ENCODE data around the gene KRT5.
"Not testable (repeated sequence)": the region's sequence is repeated elsewhere in the genome, so short reads cannot be mapped to it uniquely, and the experiment has no call there.

The KRT5 gene

DNA sequence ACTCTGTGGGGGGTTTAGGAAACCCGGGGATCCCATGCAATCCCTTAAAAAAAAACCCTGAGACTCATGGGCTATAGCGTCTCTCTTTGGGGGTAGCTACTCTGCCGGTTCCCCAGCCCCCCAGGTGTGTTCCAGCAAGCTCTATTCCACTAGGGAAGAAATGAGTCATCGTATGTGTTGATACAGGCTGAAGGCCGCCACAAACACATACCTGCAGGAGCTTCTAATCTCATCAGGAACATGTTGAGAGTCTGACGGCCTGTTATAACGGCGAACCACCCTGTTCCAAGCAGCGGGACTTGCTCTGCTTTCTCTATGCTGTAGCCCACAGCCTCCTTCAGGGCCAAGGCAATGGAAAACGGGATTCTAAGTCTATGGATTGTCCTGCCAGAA, 977 bp upstream of the KRT5 start:
- peak; percentile 3 for DNase-seq (ENCODE audit: low spot score)

DNA sequence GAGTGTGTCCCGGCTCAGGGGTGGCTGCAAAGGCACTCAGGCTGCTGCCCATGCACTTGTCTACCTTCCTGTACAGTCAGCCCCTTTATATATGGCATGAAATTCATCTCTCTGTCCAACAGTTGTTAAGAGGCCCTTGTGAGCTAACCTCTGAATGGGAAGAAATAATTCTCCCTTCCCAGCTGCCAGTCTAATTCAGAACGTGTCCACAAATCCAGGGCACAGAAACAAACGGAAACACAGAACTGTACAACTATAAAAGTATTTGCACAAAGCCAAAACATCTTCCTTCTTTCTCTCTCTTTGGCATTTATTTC, 849 bp downstream of the KRT5 start:
- no peak for DNase-seq (ENCODE audit: low spot score)

DNA sequence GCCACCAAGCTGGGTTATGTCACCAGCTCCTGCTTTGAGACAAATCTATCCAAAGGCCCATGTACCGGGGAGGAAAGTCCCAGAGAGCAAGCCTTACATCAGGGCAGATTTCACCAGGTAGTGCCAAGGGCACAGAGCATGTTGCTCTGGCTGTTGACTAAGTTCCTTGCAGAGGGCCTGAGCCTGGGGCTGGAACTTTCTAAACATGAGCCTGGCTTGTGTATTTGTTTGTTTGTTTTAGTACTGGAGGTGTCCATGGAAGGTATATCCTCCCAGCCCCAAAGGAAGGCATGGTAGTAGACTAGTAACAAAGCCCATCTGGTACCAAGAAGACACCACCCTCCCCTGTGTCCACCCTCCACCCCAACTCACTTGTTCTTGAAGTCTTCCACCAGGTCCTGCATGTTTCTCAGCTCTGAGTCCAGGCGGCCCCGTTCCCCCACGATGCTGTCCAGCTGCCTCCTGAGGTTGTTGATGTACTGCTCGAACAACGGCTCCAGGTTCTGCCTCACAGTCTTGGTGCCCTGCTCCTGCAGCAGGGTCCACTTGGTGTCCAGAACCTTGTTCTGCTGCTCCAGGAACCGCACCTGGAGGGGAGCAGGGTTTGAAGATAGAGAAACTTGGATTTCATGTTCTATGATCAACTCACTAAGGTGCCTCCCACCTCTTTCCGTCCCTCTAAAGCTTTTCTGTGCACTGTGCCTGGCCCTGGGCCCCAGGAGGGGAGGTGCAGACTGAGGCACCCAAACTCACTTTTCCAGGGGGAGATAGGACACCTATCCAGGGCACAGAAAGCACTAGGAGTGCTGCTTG, 1.4 kb downstream of the KRT5 start:
- DNase-seq (ENCODE audit: low spot score), result no peak

DNA sequence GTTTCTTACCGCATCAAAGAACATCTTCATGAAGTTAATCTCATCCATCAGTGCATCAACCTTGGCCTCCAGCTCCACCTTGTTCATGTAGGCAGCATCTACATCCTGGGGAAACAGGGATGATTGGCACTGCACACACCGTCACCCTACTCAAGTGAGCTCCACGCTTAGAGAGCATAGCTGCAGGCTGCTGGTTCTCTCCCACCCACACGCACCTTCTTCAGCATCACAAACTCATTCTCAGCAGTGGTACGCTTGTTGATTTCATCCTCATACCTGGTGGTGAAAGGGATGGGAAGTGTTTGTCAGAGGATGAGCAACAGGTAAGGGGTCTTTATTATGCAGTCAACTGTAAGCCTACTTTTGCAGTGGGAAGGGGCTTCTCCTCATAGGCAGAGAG, 2.3 kb downstream of the KRT5 start:
- no peak for DNase-seq (ENCODE audit: low spot score)

DNA sequence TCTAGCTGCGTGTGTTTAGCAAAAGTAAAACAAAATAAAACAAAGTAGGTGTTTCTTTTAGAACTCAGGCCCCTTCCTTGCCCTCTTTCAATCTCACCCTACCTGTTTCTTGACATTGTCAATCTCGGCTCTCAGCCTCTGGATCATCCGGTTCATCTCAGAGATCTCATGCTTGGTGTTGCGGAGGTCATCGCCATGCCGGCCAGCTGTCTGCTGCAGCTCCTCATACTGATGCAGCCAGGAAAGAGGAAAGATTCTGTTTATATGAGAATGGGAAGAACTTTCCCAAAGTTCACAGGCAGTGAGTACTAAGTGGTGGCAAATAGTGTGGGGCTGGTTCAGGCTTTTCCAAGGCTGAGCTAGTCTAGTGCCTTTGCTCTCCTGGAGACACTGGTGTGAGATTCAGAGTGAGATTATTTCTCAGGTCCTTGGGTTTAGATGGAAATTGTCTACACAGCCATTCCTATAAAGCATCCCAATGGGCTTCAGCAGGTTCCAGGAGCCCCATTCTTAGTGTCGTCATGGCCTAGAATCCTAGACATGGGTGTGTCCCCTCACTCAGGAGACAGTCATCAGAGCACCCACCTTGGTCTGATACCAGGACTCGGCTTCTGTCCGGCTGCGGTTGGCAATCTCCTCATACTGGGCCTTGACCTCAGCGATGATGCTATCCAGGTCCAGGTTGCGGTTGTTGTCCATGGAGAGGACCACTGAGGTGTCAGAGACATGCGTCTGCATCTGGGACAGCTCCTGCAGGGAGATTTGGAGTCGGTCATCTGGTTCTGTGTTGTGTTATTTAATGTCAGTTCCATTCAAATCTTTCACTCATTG, 3.0 kb downstream of the KRT5 start:
- peak; percentile 1 for DNase-seq (ENCODE audit: low spot score)

DNA sequence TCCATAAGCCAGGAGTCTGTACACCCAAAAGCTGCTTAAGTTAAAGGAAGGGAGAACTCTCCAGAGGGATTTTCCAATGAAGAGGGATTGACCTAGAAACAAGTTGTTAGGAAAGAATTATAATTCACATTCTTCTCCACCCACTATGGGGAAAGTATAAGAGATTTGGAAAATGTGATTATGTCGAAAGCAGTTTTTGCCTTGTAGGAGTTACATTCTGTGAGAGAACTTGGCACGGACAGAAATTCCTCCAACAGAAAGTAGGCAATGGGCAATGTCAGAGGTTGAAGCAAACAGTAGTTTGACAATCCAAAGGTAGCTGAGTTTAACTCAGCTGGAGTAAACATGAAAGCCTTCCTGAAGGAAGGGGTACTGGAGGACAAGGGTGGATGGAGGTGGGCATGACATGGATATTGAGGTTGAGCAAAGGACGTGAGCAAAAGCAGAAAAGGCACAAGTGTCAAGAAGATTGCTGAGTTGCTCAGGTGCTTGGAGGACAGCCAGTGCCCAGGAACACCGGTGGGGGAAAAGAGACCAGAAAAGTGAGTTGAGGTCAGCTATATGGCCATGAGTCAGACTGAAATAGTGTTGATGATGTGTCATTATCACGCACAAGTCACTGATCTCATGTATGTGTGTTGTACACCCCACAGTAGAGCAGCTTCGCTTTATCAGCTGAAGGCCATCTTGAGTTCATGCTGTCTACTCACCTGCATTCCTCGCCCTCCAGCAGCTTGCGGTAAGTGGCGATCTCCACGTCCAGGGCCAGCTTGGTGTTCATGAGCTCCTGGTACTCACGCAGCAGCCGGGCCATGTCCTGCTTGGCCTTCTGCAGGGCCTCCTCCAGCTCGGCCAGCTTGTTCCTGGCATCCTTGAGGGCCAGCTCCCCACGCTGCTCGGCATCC, 4.0 kb downstream of the KRT5 start:
- peak; percentile 32 for DNase-seq (ENCODE audit: low spot score)

DNA sequence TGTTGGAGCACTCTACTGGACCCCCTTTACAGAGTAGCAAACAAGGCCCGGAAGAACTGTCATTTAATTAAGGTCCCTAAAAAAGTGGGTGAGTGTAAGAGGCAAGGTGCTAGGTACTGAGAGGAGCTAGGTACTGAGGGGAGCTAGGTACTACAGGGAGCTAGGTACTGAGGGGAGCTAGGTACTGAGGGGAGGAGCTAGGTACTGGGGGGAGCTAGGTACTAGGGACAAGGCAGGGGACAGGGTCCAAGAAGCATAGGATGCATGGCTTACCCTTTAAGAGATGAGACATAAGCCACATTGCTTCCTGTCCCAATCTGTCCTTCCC, 4.9 kb downstream of the KRT5 start:
- DNase-seq (ENCODE audit: low spot score), result peak; percentile 4

DNA sequence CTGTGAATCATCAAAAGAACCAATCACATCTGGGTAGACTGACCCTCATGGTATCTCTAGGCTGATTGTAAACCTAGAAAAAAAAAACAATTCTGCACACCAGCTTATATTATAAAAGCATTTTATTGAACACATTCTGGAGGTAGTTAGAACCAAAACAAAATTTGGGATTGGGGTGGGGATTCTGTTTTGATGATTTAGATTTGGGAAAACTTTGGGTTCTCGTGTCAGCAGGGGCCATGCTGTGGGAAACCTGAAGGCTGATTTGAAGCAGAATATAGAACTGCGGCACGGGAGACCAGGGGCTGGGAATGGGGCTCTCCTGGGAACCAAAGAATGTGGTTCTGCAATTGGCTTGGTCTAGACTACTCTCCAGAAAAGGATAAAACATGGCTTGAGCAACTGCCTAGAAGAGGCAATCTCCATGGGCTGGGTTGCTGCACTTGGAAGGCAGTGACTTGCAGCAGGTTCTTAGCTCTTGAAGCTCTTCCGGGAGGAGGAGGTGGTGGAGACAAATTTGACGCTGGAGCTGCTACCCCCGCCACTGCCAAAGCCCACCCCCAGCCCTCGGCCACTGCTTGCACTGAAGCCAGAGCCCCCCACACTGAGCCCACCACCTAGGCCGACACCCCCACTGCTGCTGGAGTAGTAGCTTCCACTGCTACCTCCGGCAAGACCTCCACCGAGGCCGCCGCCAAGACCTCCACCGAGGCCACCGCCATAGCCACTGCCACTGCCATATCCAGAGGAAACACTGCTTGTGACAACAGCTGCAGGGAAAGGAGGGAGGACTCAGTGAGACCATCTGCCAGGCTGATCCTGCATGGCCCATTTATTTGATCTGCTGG, 5.5 kb downstream of the KRT5 start:
- peak; percentile 1 for DNase-seq (ENCODE audit: low spot score)

DNA sequence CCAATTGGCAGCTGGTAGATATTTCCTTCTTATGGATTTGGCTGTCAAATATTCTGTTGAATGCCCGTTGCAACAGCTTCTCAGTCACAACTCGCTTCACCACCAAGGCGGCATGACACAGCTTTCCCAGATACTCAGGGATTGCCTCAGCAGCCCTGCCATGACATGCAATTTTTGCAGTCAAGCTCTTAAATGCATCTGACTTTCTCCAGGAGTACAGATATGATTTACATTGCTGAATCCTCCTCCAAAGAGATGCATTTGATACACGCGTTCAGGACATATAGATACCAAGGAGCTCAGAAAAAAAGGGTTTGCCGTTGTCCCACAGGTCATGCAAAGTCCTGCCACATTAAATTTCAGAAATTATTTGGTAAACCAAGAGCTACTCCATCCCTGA, 6.5 kb downstream of the KRT5 start:
- peak; percentile 1 for DNase-seq (ENCODE audit: low spot score)

DNA sequence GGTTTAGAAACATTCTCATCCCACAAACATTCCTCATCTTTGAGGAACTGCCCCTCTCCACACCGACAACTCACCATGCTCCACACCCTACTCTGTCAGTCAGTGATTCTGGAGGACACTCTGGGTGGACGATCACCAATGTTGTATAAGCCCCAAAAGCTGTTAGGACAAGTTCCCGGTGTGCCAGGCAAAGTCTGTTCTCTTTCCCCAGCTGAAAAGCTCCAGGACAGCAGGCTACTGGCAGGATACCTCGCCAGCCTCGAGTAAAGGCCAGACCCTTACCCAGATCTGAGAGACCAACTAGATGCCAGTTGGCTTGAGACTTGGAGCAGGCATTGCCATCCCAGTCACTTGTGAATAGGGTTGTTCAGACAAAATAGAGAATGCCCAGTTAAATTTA, 12.0 kb downstream of the KRT5 start:
- peak; percentile 17 for DNase-seq (ENCODE audit: low spot score)

DNA sequence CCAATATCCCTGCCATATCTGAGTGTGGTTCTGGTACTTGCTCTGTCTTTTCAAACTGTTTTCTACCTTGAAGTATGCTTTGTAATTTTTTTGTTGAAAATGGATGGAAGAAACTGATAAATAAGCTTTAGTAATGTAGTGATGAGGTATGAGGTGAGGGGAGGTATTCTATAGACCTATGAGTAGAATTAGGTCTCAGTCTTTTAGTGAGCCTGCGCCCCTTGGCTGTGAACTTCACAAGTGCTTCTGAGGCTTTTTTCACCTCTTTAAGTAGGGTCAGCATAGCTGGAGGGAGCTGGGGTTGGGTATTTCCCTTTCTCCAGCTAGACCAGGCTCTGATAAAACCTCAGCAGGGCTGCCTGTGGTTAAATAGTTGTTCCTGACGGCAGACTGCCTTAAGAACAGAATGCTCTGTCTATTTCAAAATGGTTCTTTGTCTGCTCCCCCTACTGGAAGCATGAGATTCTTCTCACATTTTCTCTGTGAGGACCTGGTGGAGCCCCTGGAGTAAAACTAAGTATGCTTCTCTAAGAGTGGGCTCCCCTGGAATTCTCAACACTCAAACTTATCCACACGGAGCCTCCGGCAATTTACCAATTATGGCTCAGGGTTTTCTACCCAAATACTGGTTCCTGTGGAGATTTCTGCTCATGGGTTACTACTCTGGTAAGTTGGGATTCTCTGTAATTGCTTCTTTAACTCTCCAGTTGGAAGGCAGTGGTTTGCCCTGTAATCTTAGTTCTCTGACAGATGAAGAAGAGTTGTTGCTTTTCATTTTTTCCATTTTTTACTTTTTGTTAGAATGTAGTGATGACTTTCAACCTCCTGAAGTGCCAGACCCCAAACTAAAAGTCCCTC, 13.1 kb downstream of the KRT5 start:
- peak; percentile 79 for DNase-seq (ENCODE audit: low spot score)

DNA sequence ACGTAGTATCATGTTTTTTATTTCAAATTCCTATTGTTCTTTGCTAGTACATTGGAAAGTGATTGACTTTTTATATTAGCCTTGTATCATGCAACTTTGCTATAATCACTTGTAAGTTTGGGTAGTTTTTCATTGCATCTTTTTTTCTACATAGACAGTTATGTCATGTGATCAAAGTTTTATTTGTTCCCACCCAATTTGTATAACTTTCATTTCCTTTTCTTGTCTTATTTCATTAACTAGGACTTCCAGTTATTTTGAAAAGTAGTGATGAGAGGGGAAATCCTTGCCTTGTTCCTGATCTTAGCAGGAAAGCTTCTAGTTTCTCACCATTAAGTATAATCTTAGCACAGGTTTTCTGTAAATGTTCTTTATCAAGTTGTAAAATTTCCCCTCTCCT, 17.3 kb downstream of the KRT5 start:
- no peak for DNase-seq (ENCODE audit: low spot score)

DNA sequence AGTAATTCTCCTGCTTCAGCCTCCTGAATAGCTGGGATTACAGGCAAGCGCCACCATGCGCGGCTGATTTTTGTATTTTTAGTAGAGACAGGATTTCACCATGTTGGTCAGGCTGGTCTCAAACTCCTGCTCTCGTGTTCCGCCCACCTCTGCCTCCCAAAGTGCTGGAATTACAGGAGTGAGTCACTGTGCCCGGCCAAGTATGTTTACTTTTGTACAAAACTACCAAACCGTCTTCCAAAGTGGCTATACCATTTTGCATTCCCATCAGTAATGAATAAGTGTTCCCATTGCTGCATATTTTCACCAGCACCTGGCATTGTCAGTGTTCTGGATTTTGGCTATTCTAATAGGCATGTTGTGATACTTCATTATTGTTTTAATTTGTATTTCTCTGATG, 18.7 kb downstream of the KRT5 start:
- DNase-seq (ENCODE audit: low spot score), result no peak

DNA sequence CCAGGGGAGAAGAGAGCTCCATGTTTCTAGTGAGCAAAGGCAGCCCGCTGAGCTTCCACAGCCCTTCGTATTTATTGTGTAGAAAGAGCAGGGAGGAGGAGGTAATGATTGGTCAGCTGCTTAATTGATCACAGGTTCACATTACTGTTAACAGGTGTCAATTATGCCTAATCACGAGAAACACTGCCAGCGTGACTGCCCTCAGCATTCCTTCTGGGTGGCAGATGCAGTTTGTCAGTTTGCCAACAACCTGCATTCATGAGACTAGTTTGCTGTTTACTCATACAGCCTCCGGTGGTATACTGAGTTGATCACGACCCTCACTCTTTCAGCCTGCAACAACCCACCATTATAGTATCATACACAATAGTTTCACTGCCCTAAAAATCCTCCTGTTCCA, 19.6 kb downstream of the KRT5 start:
- DNase-seq (ENCODE audit: low spot score), result not testable (repeated sequence)

DNA sequence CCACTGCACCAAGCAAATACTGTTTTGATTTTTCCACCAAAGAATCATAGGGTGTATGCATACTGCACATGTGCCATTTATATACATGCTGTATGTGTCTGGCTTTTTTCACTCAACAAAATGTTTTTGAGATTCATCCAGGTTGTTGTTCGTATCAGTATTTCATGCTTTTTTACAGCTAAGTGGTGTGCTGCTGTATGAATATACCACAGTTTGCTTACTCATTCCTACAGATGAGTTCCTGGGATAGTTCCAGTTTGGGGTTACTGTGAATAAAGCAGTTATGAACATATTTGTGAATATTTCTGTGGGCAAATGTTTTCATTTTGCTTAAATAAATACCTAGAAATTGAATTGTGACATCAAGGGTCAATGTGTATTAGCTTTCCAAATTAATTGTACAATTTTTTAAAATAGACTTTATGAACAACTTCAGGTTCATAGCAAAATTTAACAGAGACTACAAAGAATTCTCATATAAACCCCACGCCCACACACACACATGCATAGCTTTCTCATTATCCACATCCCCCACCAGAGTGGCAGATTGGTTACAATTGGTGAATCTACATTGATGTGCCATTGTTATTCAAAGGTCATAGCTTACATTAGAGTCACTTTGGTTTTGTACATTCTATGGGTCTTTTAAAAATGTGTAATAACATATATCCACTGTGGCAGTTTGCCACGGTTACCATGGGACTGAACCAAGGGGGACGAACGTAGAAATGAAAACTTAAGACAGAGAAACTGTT, 20.2 kb downstream of the KRT5 start:
- no peak for DNase-seq (ENCODE audit: low spot score)

DNA sequence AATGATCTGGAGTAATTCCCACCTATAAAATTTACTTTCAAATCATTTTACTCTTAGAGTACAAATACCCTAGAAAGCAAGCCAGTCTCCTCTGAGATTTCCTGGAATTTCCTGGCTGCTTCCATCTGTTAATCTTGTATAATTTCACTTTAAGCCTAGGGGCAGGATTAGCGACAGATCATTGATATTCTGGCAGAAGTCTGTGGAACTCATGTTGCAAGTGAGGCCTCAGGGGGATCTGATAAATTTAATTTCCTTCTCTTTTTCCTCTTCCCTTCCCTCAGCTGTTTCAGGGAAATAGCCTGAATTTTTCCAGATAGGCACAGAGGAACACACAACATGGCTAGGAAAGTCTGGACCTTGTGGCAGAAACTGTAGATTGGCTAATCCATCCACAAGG, 21.2 kb downstream of the KRT5 start:
- DNase-seq (ENCODE audit: low spot score), result no peak

DNA sequence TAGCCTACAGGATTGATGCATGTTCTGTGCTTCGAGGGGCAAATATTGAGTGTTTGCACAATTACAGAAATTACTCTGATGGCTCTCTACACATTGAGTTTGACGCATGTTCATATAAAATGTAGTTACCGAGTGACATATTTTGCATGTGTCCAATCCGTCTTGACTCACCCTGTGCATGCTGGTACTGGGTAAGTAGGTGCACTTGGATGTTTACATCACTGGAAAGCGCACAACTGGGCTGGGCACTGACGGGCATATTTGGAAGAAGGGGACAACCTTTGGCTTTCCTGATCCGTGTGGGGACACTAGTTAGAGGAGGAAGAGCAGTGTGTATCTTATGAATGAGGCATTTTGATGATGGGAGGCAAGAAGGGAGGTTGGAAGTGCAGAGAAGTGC, 22.2 kb downstream of the KRT5 start:
- no peak for DNase-seq (ENCODE audit: low spot score)

DNA sequence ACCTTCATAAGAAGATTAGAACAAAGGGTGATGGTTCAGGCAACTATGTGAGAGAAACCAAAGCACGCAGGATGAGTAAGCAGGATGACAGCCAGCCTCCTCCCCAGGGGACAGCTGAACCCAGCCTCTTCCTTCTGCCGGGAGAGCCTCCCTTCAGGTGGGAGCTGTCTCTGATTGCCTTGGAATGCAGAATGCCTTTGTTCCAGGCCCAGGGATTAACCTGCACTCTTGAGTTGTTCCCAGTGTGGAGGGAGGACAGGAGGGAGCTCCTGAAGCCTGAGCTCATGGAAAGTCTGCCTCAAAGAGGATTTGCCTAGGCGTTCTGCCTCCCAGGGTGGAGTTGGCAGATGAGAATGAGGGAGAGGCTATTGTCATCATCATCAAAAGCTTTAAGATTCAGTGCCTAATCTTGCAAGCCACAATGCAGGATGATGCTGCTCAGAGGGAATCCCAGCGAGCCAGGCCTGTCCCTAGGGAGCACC, 23.6 kb downstream of the KRT5 start:
- DNase-seq (ENCODE audit: low spot score), result peak; percentile 84

DNA sequence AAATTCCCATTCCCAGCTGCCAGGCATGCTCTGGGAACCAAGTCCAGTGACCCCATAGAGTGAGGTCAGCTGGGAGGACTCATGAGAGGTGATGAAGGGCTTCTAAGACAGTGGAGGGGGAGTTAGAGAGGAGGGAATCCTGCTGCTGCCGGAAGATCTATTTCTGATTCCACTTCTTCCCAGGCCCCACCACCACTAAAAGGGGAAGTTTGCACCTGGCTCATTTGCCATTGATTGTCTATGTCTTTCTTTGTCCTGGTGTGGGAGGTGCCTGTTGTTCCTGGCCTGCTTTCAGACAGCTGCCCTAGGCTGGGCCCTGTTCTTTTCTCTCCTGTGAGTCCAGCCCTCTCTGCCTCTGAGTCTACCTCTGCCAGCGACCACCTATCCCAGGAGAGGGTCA, 24.1 kb downstream of the KRT5 start:
- no peak for DNase-seq (ENCODE audit: low spot score)

DNA sequence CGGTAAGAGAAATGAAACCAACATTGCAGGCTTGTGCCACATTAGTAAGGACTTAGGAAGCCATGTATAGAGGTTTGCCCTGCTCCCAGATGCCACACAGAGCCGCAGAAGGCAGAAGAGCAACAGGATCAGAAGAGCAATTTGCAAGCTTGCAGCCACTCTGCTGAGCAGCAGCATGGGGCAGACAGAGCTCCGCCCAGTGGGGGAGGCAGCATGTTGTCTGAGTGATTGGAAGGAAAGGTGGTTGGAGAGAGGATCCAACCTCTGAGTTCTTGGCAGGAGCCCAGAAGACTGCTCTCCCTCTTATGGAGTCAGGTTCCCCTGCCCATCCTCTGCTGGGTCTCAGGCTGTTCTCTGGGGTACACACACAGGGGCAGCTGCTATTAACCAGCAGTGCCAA, 24.8 kb downstream of the KRT5 start:
- peak; percentile 27 for DNase-seq (ENCODE audit: low spot score)

Measured in AG20443 (cell line).